Activated B cell treated with CpG ODN at 0.5 μM for 24 hours (primary cell): ENCODE measurements around the gene CIZ1. TPM values are rescaled to one million over a fixed set of nuclear protein-coding genes. Genes with fewer than 3 reads are reported as not detected.

Experiments used
- ATAC-seq: fragments of 200-7000 bp; cut with Tn5 transposase; one replicate; pipeline ENCODE4 v1.10.0; 2021; ENCODE audit warnings: low read depth, mild to moderate bottlenecking, moderate library complexity
- CTCF ChIA-PET: fragments of 350-600 bp; sonication (Branson Sonifier 250); formaldehyde crosslinking; loops from one replicate; lab custom pipeline; 2021; ENCODE audit warnings: antibody characterized with exemption; lab: Charles Lee
- POLR2A ChIA-PET: fragments of 350-600 bp; sonication (Branson Sonifier 250); formaldehyde crosslinking; loops from one replicate; lab custom pipeline; 2021; ENCODE audit warnings: antibody characterized with exemption; lab: Charles Lee
- DNase-seq: peaks from one replicate; pipeline ENCODE4 v3.0.0; 2022
- H3K27ac Mint-ChIP-seq: one replicate; pipeline ENCODE4 v1.8.0; 2020; ENCODE audit warnings: mixed read lengths
- H3K27me3 Mint-ChIP-seq: one replicate; pipeline ENCODE4 v1.8.0; 2021; ENCODE audit warnings: mixed read lengths
- H3K36me3 Mint-ChIP-seq: one replicate; pipeline ENCODE4 v1.8.0; 2021; ENCODE audit warnings: low read depth, mixed read lengths
- H3K4me1 Mint-ChIP-seq: one replicate; pipeline ENCODE4 v1.8.0; 2021; ENCODE audit warnings: mixed read lengths
- H3K4me3 Mint-ChIP-seq: one replicate; pipeline ENCODE4 v1.8.0; 2020; ENCODE audit warnings: mild to moderate bottlenecking, mixed read lengths
- H3K9me3 Mint-ChIP-seq: one replicate; pipeline ENCODE4 v1.8.0; 2020; ENCODE audit warnings: mixed read lengths
- CTCF ChIP-seq: fragments of 200-600 bp; IDR thresholded peaks from one replicate; pipeline ENCODE4 v1.8.0; 2022; ENCODE audit warnings: antibody characterized with exemption, mild to moderate bottlenecking
- intact Hi-C: fragments of 100-400 bp; cut with micrococcal nuclease; formaldehyde crosslinking; loops from one replicate; pipeline ENCODE4 v1.15.1; 2024
- total RNA-seq: library from RNA; stranded (reverse); gene quantifications from 2 replicates; pipeline ENCODE4 v1.2.3, GENCODE V29; 2022

Gene CIZ1
- total RNA-seq, 1 donor from 2014 or later = 142 TPM

GRCh38 chr9:128169925-128170324 is 21.4 kb downstream of the CIZ1 start:
- CTCF ChIA-PET = no interaction called here
- Mint-ChIP-seq H3K4me3 (no peak overlapping the region), H3K9me3 (no peaks in the 10 kb centered on the region), H3K27me3 (no peaks in the 10 kb centered on the region), H3K36me3 (peaks cover 57% of the 10 kb centered on the region), H3K27ac (no peak overlapping the region), H3K4me1 (no peaks in the 10 kb centered on the region)
- ATAC-seq = no peak
- POLR2A ChIA-PET = no interaction called here
- intact Hi-C loops = no loop called here
- TF ChIP-seq CTCF = no peak
- no peak for DNase-seq

GRCh38 chr9:128169492-128169891 is 21.9 kb downstream of the CIZ1 start:
- H3K36me3 Mint-ChIP-seq = peaks cover 57% of the 10 kb centered on the region
- H3K27ac Mint-ChIP-seq = no peak overlapping the region
- ChIA-PET CTCF (no interaction called here), POLR2A (no interaction called here)
- no peak for DNase-seq
- no peak for ATAC-seq
- no peaks in the 10 kb centered on the region for H3K9me3 Mint-ChIP-seq
- H3K27me3 Mint-ChIP-seq = no peaks in the 10 kb centered on the region
- intact Hi-C loops = no loop called here
- H3K4me3 Mint-ChIP-seq = no peak overlapping the region
- H3K4me1 Mint-ChIP-seq = no peaks in the 10 kb centered on the region
- no peak for TF ChIP-seq CTCF

GRCh38 chr9:128168731-128169308 is 22.6 kb downstream of the CIZ1 start:
- POLR2A ChIA-PET = interaction anchor here (0.6 kb wide), 1 partner anchor 107 kb away, joined by 3 read pairs; the partner anchor contains the start of gene GOLGA2
- ATAC-seq (no peak), DNase-seq (no peak)
- Mint-ChIP-seq H3K27me3 (no peaks in the 10 kb centered on the region), H3K36me3 (peaks cover 57% of the 10 kb centered on the region), H3K4me3 (no peak overlapping the region), H3K9me3 (no peaks in the 10 kb centered on the region), H3K27ac (no peak overlapping the region), H3K4me1 (no peaks in the 10 kb centered on the region)
- intact Hi-C loops = no loop called here
- TF ChIP-seq CTCF = no peak
- CTCF ChIA-PET = no interaction called here

- Mint-ChIP-seq H3K27me3 (no peaks in the 10 kb centered on the region), H3K4me1 (no peaks in the 10 kb centered on the region), H3K4me3 (no peak overlapping the region), H3K9me3 (no peaks in the 10 kb centered on the region), H3K36me3 (peaks cover 60% of the 10 kb centered on the region), H3K27ac (no peak overlapping the region)
- ChIA-PET CTCF (no interaction called here), POLR2A (no interaction called here)
- ATAC-seq = no peak
- intact Hi-C loops = no loop called here
- DNase-seq = no peak
- TF ChIP-seq CTCF = no peak
Observed at GRCh38 chr9:128167209-128167608, 24.2 kb downstream of the CIZ1 start.

GRCh38 chr9:128166169-128166568 is 25.2 kb downstream of the CIZ1 start:
- Mint-ChIP-seq H3K27ac (no peak overlapping the region), H3K9me3 (no peaks in the 10 kb centered on the region), H3K27me3 (no peaks in the 10 kb centered on the region), H3K36me3 (peaks cover 59% of the 10 kb centered on the region), H3K4me3 (no peak overlapping the region), H3K4me1 (peaks cover 5% of the 10 kb centered on the region)
- DNase-seq (no peak), ATAC-seq (no peak)
- intact Hi-C loops = no loop called here
- POLR2A ChIA-PET = no interaction called here
- CTCF ChIA-PET = no interaction called here
- no peak for TF ChIP-seq CTCF
